Measurements from ENCODE around the gene FZD7.

DNA sequence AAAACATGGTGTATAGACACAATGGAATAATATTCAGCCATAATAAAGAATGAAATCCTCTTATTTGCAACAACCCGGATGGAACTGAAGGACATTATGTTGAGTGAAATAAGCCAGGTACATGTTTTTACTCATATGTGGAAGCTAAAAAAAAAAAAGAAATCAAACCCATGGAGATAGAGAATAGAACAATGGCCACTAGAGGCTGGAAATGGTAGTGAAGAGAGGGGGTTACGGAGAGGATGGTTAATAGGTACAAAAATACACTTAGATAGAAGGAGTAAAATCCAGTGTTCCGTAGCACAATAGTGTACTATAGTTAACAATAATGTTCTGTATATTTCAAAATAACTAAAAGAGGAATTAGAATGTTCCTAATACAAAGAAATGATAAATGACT is 26.6 kb downstream of the FZD7 start:
- TF ChIP-seq POLR2A (IDR thresholded peaks at IDR 0.05) (no peak), POLR2AphosphoS5 (IDR thresholded peaks at IDR 0.05) (no peak)
- TF ChIP-seq, protein P1, sequence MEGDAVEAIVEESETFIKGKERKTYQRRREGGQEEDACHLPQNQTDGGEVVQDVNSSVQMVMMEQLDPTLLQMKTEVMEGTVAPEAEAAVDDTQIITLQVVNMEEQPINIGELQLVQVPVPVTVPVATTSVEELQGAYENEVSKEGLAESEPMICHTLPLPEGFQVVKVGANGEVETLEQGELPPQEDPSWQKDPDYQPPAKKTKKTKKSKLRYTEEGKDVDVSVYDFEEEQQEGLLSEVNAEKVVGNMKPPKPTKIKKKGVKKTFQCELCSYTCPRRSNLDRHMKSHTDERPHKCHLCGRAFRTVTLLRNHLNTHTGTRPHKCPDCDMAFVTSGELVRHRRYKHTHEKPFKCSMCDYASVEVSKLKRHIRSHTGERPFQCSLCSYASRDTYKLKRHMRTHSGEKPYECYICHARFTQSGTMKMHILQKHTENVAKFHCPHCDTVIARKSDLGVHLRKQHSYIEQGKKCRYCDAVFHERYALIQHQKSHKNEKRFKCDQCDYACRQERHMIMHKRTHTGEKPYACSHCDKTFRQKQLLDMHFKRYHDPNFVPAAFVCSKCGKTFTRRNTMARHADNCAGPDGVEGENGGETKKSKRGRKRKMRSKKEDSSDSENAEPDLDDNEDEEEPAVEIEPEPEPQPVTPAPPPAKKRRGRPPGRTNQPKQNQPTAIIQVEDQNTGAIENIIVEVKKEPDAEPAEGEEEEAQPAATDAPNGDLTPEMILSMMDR (IDR thresholded peaks at IDR 0.05 in 8 of 11, conservative IDR thresholded peaks at IDR 0.05 in 3 of 11) = peak in 1 of 11 experiments; percentile 12
